CD8-positive, alpha-beta memory T cell (primary cell): ENCODE measurements around the gene OR6J1. TPM values are rescaled to one million over a fixed set of nuclear protein-coding genes. Genes with fewer than 3 reads are reported as not detected.
A peak's percentile ranks its signal among the peaks of the same experiment; 100 is the strongest.

Experiments
- CTCF ChIA-PET: fragments of 350-600 bp; sonication (Branson Sonifier 250); formaldehyde crosslinking; loops from one replicate; lab custom pipeline; 2021; ENCODE audit warnings: antibody characterized with exemption; lab: Charles Lee
- POLR2A ChIA-PET: fragments of 350-600 bp; sonication (Branson Sonifier 250); formaldehyde crosslinking; loops from one replicate; lab custom pipeline; 2021; ENCODE audit warnings: antibody characterized with exemption; lab: Charles Lee
- DNase-seq, 5 donors: peaks; one replicate each; pipeline versions ENCODE4 v3.0.0 to v3.0.0-alpha.2; 2020 to 2022; ENCODE audit warnings: mixed read lengths in 1 of 5
- H3K27ac ChIP-seq: one replicate; pipeline ENCODE4 v1.7.0; 2013; ENCODE audit warnings: low read depth, mild to moderate bottlenecking, low read length, moderate library complexity
- H3K27me3 ChIP-seq: 2 replicates; pipeline ENCODE4 v1.7.0; 2013; ENCODE audit warnings: low read length, mild to moderate bottlenecking; ENCODE audit not compliant: insufficient read depth, poor library complexity, severe bottlenecking
- H3K36me3 ChIP-seq: 2 replicates; pipeline ENCODE4 v1.7.0; 2013; ENCODE audit warnings: mild to moderate bottlenecking, low read length, moderate library complexity; ENCODE audit not compliant: insufficient read depth
- H3K4me1 ChIP-seq: 2 replicates; pipeline ENCODE4 v1.7.0; 2013; ENCODE audit warnings: mild to moderate bottlenecking, low read length, moderate library complexity; ENCODE audit not compliant: insufficient read depth
- H3K4me3 ChIP-seq: 2 replicates; pipeline ENCODE4 v1.7.0; 2013; ENCODE audit warnings: mild to moderate bottlenecking, low read length
- H3K9me3 ChIP-seq: 2 replicates; pipeline ENCODE4 v1.7.0; 2013; ENCODE audit warnings: mild to moderate bottlenecking, low read length
- H3K27ac Mint-ChIP-seq, 8 donors: one replicate each; pipeline ENCODE4 v1.8.0; 2020 to 2021; ENCODE audit warnings: mixed read lengths in 8 of 8, mild to moderate bottlenecking in 6 of 8, inconsistent platforms in 3 of 8, moderate library complexity in 3 of 8
- H3K27me3 Mint-ChIP-seq, 2 donors: one replicate each; pipeline ENCODE4 v1.8.0; 2020 to 2021; ENCODE audit warnings: mixed read lengths in 2 of 2, mild to moderate bottlenecking in 1 of 2, moderate library complexity in 1 of 2
- H3K36me3 Mint-ChIP-seq, 3 donors: one replicate each; pipeline ENCODE4 v1.8.0; 2020 to 2021; ENCODE audit warnings: mixed read lengths in 3 of 3, inconsistent platforms in 1 of 3, mild to moderate bottlenecking in 1 of 3
- H3K4me1 Mint-ChIP-seq, 3 donors: one replicate each; pipeline ENCODE4 v1.8.0; 2020 to 2021; ENCODE audit warnings: mixed read lengths in 3 of 3, inconsistent platforms in 1 of 3, mild to moderate bottlenecking in 1 of 3
- H3K4me3 Mint-ChIP-seq, 7 donors: one replicate each; pipeline ENCODE4 v1.8.0; 2020 to 2021; ENCODE audit warnings: mixed read lengths in 7 of 7, mild to moderate bottlenecking in 6 of 7, moderate library complexity in 4 of 7, inconsistent platforms in 2 of 7
- H3K9me3 Mint-ChIP-seq, 5 donors: one replicate each; pipeline ENCODE4 v1.8.0; 2020 to 2022; ENCODE audit warnings: mixed read lengths in 5 of 5, mild to moderate bottlenecking in 3 of 5, moderate library complexity in 2 of 5, inconsistent platforms in 1 of 5
- polyA plus RNA-seq: library from polyadenylated mRNA; unstranded; fragments of 300-500 nt; fragmentation: Illumina TruSeq; gene quantifications from one replicate; pipeline ENCODE4 v1.2.3, GENCODE V29; 2021
- total RNA-seq, 2 experiments: library from RNA; stranded (reverse); gene quantifications; one replicate each; pipeline ENCODE4 v1.2.3, GENCODE V29; 2021

The OR6J1 gene
- total and polyA plus RNA-seq, 3 experiments from 2014 or later = not detected

- peak overlapping the region in 4 of 7 donors; percentile 8 to 96 (median 94) for H3K4me3 Mint-ChIP-seq
- ChIA-PET CTCF (interaction anchor here (1.1 to 1.5 kb wide), 4 partner anchors 10 to 272 kb away, joined by 3 to 4 read pairs (median 4); no protein-coding TSS in a partner anchor), POLR2A (no interaction called here)
- Histone ChIP-seq H3K27ac (no peak overlapping the region), H3K9me3 (no peaks in the 10 kb centered on the region), H3K27me3 (no peaks in the 10 kb centered on the region), H3K36me3 (peaks cover 20% of the 10 kb centered on the region), H3K4me3 (no peak overlapping the region), H3K4me1 (peaks cover 10% of the 10 kb centered on the region)
- no peak for DNase-seq
- peak overlapping the region in 2 of 8 donors; percentile 12 to 96 for H3K27ac Mint-ChIP-seq
- H3K36me3 Mint-ChIP-seq = peaks cover 15 to 51% (median 21%) of the 10 kb centered on the region in 3 donors
- H3K9me3 Mint-ChIP-seq = no peaks in the 10 kb centered on the region
- H3K27me3 Mint-ChIP-seq = peaks cover 0 to 3% of the 10 kb centered on the region in 2 donors
- H3K4me1 Mint-ChIP-seq = peaks cover 26 to 43% (median 36%) of the 10 kb centered on the region in 3 donors
Observed at GRCh38 chr14:22600027-22600426, 44.1 kb downstream of the OR6J1 start.

- Mint-ChIP-seq H3K4me1 (peaks cover 26 to 43% (median 36%) of the 10 kb centered on the region in 3 donors), H3K27ac (peak overlapping the region in 7 of 8 donors; percentile 89 to 97 (median 94)), H3K27me3 (peaks cover 0 to 3% of the 10 kb centered on the region in 2 donors), H3K36me3 (peaks cover 14 to 44% (median 21%) of the 10 kb centered on the region in 3 donors), H3K9me3 (no peaks in the 10 kb centered on the region), H3K4me3 (peak overlapping the region; percentile 93 to 98 (median 96))
- POLR2A ChIA-PET = interaction anchor here (1.1 to 2.8 kb wide), 3 partner anchors 10 to 167 kb away, joined by 5 to 51 read pairs (median 5); partner anchors contain the start of genes DAD1 and OXA1L
- H3K27me3 ChIP-seq = no peaks in the 10 kb centered on the region
- DNase-seq = no peak
- no peaks in the 10 kb centered on the region for H3K9me3 ChIP-seq
- H3K27ac ChIP-seq = no peak overlapping the region
- peak overlapping the region; percentile 90 for H3K4me3 ChIP-seq
- CTCF ChIA-PET = interaction anchor here (1.0 to 6.5 kb wide), 5 partner anchors 9 to 54 kb away, joined by 3 to 37 read pairs (median 7); no protein-coding TSS in a partner anchor
- H3K36me3 ChIP-seq = peaks cover 15% of the 10 kb centered on the region
- peaks cover 10% of the 10 kb centered on the region for H3K4me1 ChIP-seq
Observed at GRCh38 chr14:22599349-22599748, 44.8 kb downstream of the OR6J1 start.

- peak overlapping the region; percentile 74 for H3K27ac ChIP-seq
- CTCF ChIA-PET = interaction anchor here (1.0 to 6.5 kb wide), 8 partner anchors 9 to 388 kb away, joined by 3 to 37 read pairs (median 6); partner anchors contain the start of gene OXA1L
Observed at GRCh38 chr14:22598896-22599244, 45.3 kb downstream of the OR6J1 start.

GRCh38 chr14:22598099-22598895, 45.9 kb downstream of the OR6J1 start, which contains the start of gene ABHD4:
Gene ABHD4 (plus strand): TSS chr14:22598300. CDS start chr14:22598307, 7 bp downstream.
- no peaks in the 10 kb centered on the region for H3K9me3 Mint-ChIP-seq

More at GRCh38 chr14:22598896-22599244, 45.3 kb downstream of the OR6J1 start:
- Histone ChIP-seq H3K36me3 (peaks cover 15% of the 10 kb centered on the region), H3K4me1 (peaks cover 10% of the 10 kb centered on the region), H3K9me3 (no peaks in the 10 kb centered on the region), H3K4me3 (peak overlapping the region; percentile 90), H3K27me3 (no peaks in the 10 kb centered on the region)
- peak overlapping the region; percentile 93 to 98 (median 96) for H3K4me3 Mint-ChIP-seq
- H3K9me3 Mint-ChIP-seq = no peaks in the 10 kb centered on the region
- peaks cover 26 to 43% (median 36%) of the 10 kb centered on the region in 3 donors for H3K4me1 Mint-ChIP-seq
- POLR2A ChIA-PET = interaction anchor here (0.5 to 2.8 kb wide), 5 partner anchors 10 to 328 kb away, joined by 3 to 51 read pairs (median 5); partner anchors contain the start of genes DAD1 and OXA1L
- peaks cover 14 to 40% (median 21%) of the 10 kb centered on the region in 3 donors for H3K36me3 Mint-ChIP-seq
- peaks cover 0 to 3% of the 10 kb centered on the region in 2 donors for H3K27me3 Mint-ChIP-seq
- peak in 2 of 5 donors; percentile 4 to 8 for DNase-seq
- peak overlapping the region; percentile 69 to 97 (median 92) for H3K27ac Mint-ChIP-seq

GRCh38 chr14:22597771-22598098, 46.4 kb downstream of the OR6J1 start:
- Mint-ChIP-seq H3K36me3 (peaks cover 10 to 28% (median 11%) of the 10 kb centered on the region in 3 donors), H3K27ac (peak overlapping the region; percentile 52 to 96 (median 90)), H3K27me3 (peaks cover 0 to 7% of the 10 kb centered on the region in 2 donors), H3K9me3 (no peaks in the 10 kb centered on the region), H3K4me3 (peak overlapping the region; percentile 93 to 98 (median 96)), H3K4me1 (peaks cover 26 to 43% (median 36%) of the 10 kb centered on the region in 3 donors)
- no peak for DNase-seq
- Histone ChIP-seq H3K27me3 (no peaks in the 10 kb centered on the region), H3K36me3 (peaks cover 6% of the 10 kb centered on the region), H3K4me3 (peak overlapping the region; percentile 90), H3K9me3 (no peaks in the 10 kb centered on the region), H3K4me1 (peaks cover 10% of the 10 kb centered on the region), H3K27ac (peak overlapping the region; percentile 74)
- ChIA-PET CTCF (interaction anchor here (0.6 to 6.5 kb wide), 5 partner anchors 8 to 389 kb away, joined by 3 to 37 read pairs (median 7); no protein-coding TSS in a partner anchor), POLR2A (interaction anchor here (0.7 to 2.8 kb wide), 4 partner anchors 9 to 226 kb away, joined by 3 to 51 read pairs (median 3); partner anchors contain the start of gene DAD1)

More at GRCh38 chr14:22598099-22598895, 45.9 kb downstream of the OR6J1 start, which contains the start of gene ABHD4:
- CTCF ChIA-PET = interaction anchor here (0.6 to 6.5 kb wide), 8 partner anchors 8 to 388 kb away, joined by 3 to 37 read pairs (median 6); partner anchors contain the start of gene OXA1L
- Histone ChIP-seq H3K4me1 (peaks cover 10% of the 10 kb centered on the region), H3K27ac (peak within 1 kb of the TSS; percentile 74), H3K36me3 (peaks cover 12% of the 10 kb centered on the region), H3K4me3 (peak within 1 kb of the TSS; percentile 90), H3K9me3 (no peaks in the 10 kb centered on the region), H3K27me3 (no peaks in the 10 kb centered on the region)
- POLR2A ChIA-PET = interaction anchor here (0.5 to 2.8 kb wide), 8 partner anchors 9 to 329 kb away, joined by 3 to 51 read pairs (median 4); partner anchors contain the start of genes DAD1 and OXA1L
- H3K27me3 Mint-ChIP-seq = peaks cover 0 to 3% of the 10 kb centered on the region in 2 donors
- peak within 1 kb of the TSS; percentile 69 to 97 (median 94) for H3K27ac Mint-ChIP-seq
- peak; percentile 59 to 74 (median 63) for DNase-seq
- peaks cover 26 to 43% (median 36%) of the 10 kb centered on the region in 3 donors for H3K4me1 Mint-ChIP-seq
- H3K4me3 Mint-ChIP-seq = peak within 1 kb of the TSS; percentile 93 to 98 (median 96)
- H3K36me3 Mint-ChIP-seq = peaks cover 14 to 34% (median 15%) of the 10 kb centered on the region in 3 donors

GRCh38 chr14:22597265-22597664, 46.9 kb downstream of the OR6J1 start:
- Mint-ChIP-seq H3K4me3 (peak overlapping the region in 6 of 7 donors; percentile 93 to 98 (median 96)), H3K9me3 (no peaks in the 10 kb centered on the region), H3K27me3 (peaks cover 0 to 7% of the 10 kb centered on the region in 2 donors), H3K36me3 (peaks cover 5 to 24% (median 7%) of the 10 kb centered on the region in 3 donors), H3K27ac (peak overlapping the region in 6 of 8 donors; percentile 21 to 91 (median 56)), H3K4me1 (peaks cover 24 to 43% (median 36%) of the 10 kb centered on the region in 3 donors)
- ChIA-PET POLR2A (interaction anchor here (0.7 to 2.8 kb wide), 4 partner anchors 8 to 226 kb away, joined by 3 to 51 read pairs (median 3); partner anchors contain the start of gene DAD1), CTCF (interaction anchor here (1.7 to 6.5 kb wide), 3 partner anchors 7 to 40 kb away, joined by 7 to 37 read pairs (median 8); no protein-coding TSS in a partner anchor)
- Histone ChIP-seq H3K27me3 (no peaks in the 10 kb centered on the region), H3K27ac (no peak overlapping the region), H3K36me3 (peaks cover 3% of the 10 kb centered on the region), H3K4me1 (peaks cover 10% of the 10 kb centered on the region), H3K9me3 (no peaks in the 10 kb centered on the region), H3K4me3 (peak overlapping the region; percentile 90)
- no peak for DNase-seq

GRCh38 chr14:22596354-22596879, 47.7 kb downstream of the OR6J1 start:
- Histone ChIP-seq H3K27me3 (no peaks in the 10 kb centered on the region), H3K27ac (no peak overlapping the region), H3K9me3 (no peaks in the 10 kb centered on the region), H3K4me1 (peaks cover 10% of the 10 kb centered on the region), H3K36me3 (no peaks in the 10 kb centered on the region), H3K4me3 (no peak overlapping the region)
- H3K27me3 Mint-ChIP-seq = peaks cover 0 to 7% of the 10 kb centered on the region in 2 donors
- H3K36me3 Mint-ChIP-seq = peaks cover 0 to 15% (median 0%) of the 10 kb centered on the region in 3 donors
- ChIA-PET CTCF (interaction anchor here (6.5 kb wide), 1 partner anchor 26 kb away, joined by 37 read pairs; no protein-coding TSS in a partner anchor), POLR2A (no interaction called here)
- H3K27ac Mint-ChIP-seq = peak overlapping the region in 1 of 8 donors; percentile 47
- DNase-seq = no peak
- H3K4me1 Mint-ChIP-seq = peaks cover 24 to 39% (median 36%) of the 10 kb centered on the region in 3 donors
- no peaks in the 10 kb centered on the region for H3K9me3 Mint-ChIP-seq
- peak overlapping the region in 4 of 7 donors; percentile 19 to 93 (median 52) for H3K4me3 Mint-ChIP-seq
